K562 (cell line): ENCODE data around the gene RUNX1. TPM values are rescaled to one million over a fixed set of nuclear protein-coding genes. Genes with fewer than 3 reads are reported as not detected.

Source experiments
- ATAC-seq: fragments of 200-7000 bp; cut with Tn5 transposase; 3 replicates; pipeline ENCODE4 v1.9.1; 2020; ENCODE audit warnings: moderate library complexity
- BruUV-seq: library from RNA; stranded (reverse); fragments of 400-500 nt; replicated peaks from 2 replicates; lab custom pipeline; 2021; lab: Mats Ljungman, UMichigan
- CTCF ChIA-PET: fragments of 300-600 bp; formaldehyde crosslinking; extraction: SDS; loops from one replicate; lab custom pipeline; 2021; ENCODE audit warnings: low intra/inter-chr PET ratio; lab: Yijun Ruan, JAX
- POLR2A ChIA-PET: fragments of 300-600, 350-650 bp; sonication (Branson Sonifier 250); formaldehyde crosslinking; extraction: SDS; loops from one replicate; lab custom pipeline; 2021; ENCODE audit warnings: antibody characterized with exemption, inconsistent platforms; lab: Yijun Ruan, JAX
- DNase-seq, 4 experiments: peaks; one replicate each; pipeline versions ENCODE4 v3.0.0 to v3.0.0-alpha.2; 2011 to 2018; ENCODE audit warnings: low spot score in 3 of 4, mixed read lengths in 3 of 4; ENCODE audit errors: extremely low read depth in 1 of 4
- FAIRE-seq: peaks from 2 replicates; lab custom pipeline; 2011; peaks lifted over from hg19 to GRCh38; lab: Jason Lieb, UNC
- H2AFZ ChIP-seq: 2 replicates; pipeline ENCODE4 v1.6.0; 2011; ENCODE audit warnings: low read depth, low read length, control low read depth, inconsistent platforms
- H3K27ac ChIP-seq: fragments of 200-600 bp; 3 replicates; pipeline ENCODE4 v1.8.0; 2011; ENCODE audit warnings: low read depth, mild to moderate bottlenecking, control low read depth, inconsistent platforms, low read length, moderate library complexity, mixed read lengths; ENCODE audit errors: extremely low read depth
- H3K27me3 ChIP-seq, 2 experiments: fragments of 300-600 bp in 1 of 2; 2 replicates in 1 of 2; 3 replicates in 1 of 2; pipeline versions ENCODE4 v1.6.0 to v1.8.0; 2011; ENCODE audit warnings: inconsistent platforms in 2 of 2, low read length in 2 of 2, mild to moderate bottlenecking in 1 of 2, mixed read lengths in 1 of 2, moderate library complexity in 1 of 2; ENCODE audit not compliant: control insufficient read depth in 2 of 2, insufficient read depth in 2 of 2
- H3K36me3 ChIP-seq: fragments of 300-600 bp; 3 replicates; pipeline ENCODE4 v1.8.0; 2011; ENCODE audit warnings: mild to moderate bottlenecking, low read length, inconsistent platforms; ENCODE audit not compliant: control insufficient read depth, insufficient read depth
- H3K4me1 ChIP-seq, 2 experiments: fragments of 200-600 bp in 1 of 2; replicated peaks in 1 of 2; 2 replicates in 1 of 2; 3 replicates in 1 of 2; pipeline versions ENCODE4 v1.5.1 to v1.8.0; 2011; ENCODE audit warnings: inconsistent platforms in 2 of 2, low read length in 2 of 2, mild to moderate bottlenecking in 1 of 2, mixed read lengths in 1 of 2, moderate library complexity in 1 of 2; ENCODE audit not compliant: control insufficient read depth in 2 of 2, insufficient read depth in 2 of 2
- H3K4me2 ChIP-seq: 2 replicates; pipeline ENCODE4 v1.6.1; 2011; ENCODE audit warnings: low read length, control low read depth, inconsistent platforms, mixed read lengths; ENCODE audit not compliant: insufficient read depth
- H3K4me3 ChIP-seq: fragments of 200-600 bp; sonication (generic), shearing (Covaris generic); 2 replicates; pipeline ENCODE4 v1.5.1; 2016; ENCODE audit warnings: control low read depth, inconsistent platforms
- H3K79me2 ChIP-seq: fragments of 200-600 bp; 3 replicates; pipeline ENCODE4 v1.8.0; 2011; ENCODE audit warnings: low read length, inconsistent platforms; ENCODE audit not compliant: control insufficient read depth, insufficient read depth
- H3K9ac ChIP-seq, 2 experiments: 2 replicates each; pipeline versions ENCODE4 v1.6.0 to v1.6.1; 2011; ENCODE audit warnings: low read depth in 2 of 2, low read length in 2 of 2, control low read depth in 1 of 2, inconsistent platforms in 1 of 2, mild to moderate bottlenecking in 1 of 2, mixed read lengths in 1 of 2; ENCODE audit not compliant: insufficient read depth in 1 of 2
- H3K9me1 ChIP-seq: one replicate; pipeline ENCODE4 v1.6.0; 2011; ENCODE audit warnings: inconsistent platforms, mild to moderate bottlenecking, low read length, moderate library complexity; ENCODE audit not compliant: control insufficient read depth, insufficient read depth
- H3K9me3 ChIP-seq: replicated peaks from 2 replicates; pipeline ENCODE4 v1.5.1; 2011; ENCODE audit warnings: low read depth, low read length, inconsistent platforms; ENCODE audit not compliant: control insufficient read depth, insufficient read depth
- H4K20me1 ChIP-seq: replicated peaks from 2 replicates; pipeline ENCODE4 v1.6.1; 2011; ENCODE audit warnings: low read length, inconsistent platforms, mixed read lengths; ENCODE audit not compliant: control insufficient read depth, insufficient read depth
- ATF4 ChIP-seq: fragments of 450-650 bp; formaldehyde crosslinking; IDR thresholded peaks from 2 replicates; pipeline ENCODE4 v1.4.0; 2022; ENCODE audit warnings: mild to moderate bottlenecking, moderate library complexity
- ATF7 ChIP-seq: fragments of 450-650 bp; IDR thresholded peaks from 2 replicates; pipeline ENCODE4 v1.7.1; 2014; ENCODE audit warnings: mild to moderate bottlenecking, moderate library complexity
- E2F6 ChIP-seq, 2 experiments: IDR thresholded peaks; 2 replicates each; pipeline ENCODE4 v1.6.1; 2011; ENCODE audit warnings: borderline replicate concordance in 1 of 2, control low read depth in 1 of 2, low read depth in 1 of 2, low read length in 1 of 2, mild to moderate bottlenecking in 1 of 2, mixed read lengths in 1 of 2, moderate library complexity in 1 of 2; ENCODE audit not compliant: insufficient read depth in 1 of 2, insufficient read length in 1 of 2, poor library complexity in 1 of 2, severe bottlenecking in 1 of 2; ENCODE audit errors: extremely low read depth in 1 of 2
- FOXA1 ChIP-seq: fragments of 450-650 bp; IDR thresholded peaks from 2 replicates; pipeline ENCODE4 v1.6.1; 2016; ENCODE audit warnings: mild to moderate bottlenecking, borderline replicate concordance
- HIVEP1 ChIP-seq: fragments of 250-450 bp; sonication (Bioruptor Pico); IDR thresholded peaks from 2 replicates; pipeline ENCODE4 v1.4.0; 2020; ENCODE audit warnings: mild to moderate bottlenecking
- HMBOX1 ChIP-seq: sonication (generic); IDR thresholded peaks from 2 replicates; pipeline ENCODE4 v1.6.1; 2016
- HOMEZ ChIP-seq: fragments of 250-450 bp; sonication (Bioruptor Pico); IDR thresholded peaks from 2 replicates; pipeline ENCODE4 v1.4.0; 2020; ENCODE audit warnings: mild to moderate bottlenecking, moderate library complexity
- KDM2B ChIP-seq: fragments of 250-450 bp; sonication (Bioruptor Pico); IDR thresholded peaks from 2 replicates; pipeline ENCODE4 v1.8.0; 2021; ENCODE audit warnings: mild to moderate bottlenecking, moderate library complexity
- STAG1 ChIP-seq: sonication (generic); formaldehyde crosslinking; IDR thresholded peaks from 2 replicates; pipeline ENCODE4 v1.5.0; 2020; ENCODE audit warnings: missing genetic modification reagents, borderline replicate concordance
- STAT6 ChIP-seq: sonication (generic); formaldehyde crosslinking; IDR thresholded peaks from 2 replicates; pipeline ENCODE4 v1.8.1; 2023; ENCODE audit warnings: mild to moderate bottlenecking, missing genetic modification reagents
- ZNF165 ChIP-seq: fragments of 250-450 bp; sonication (Bioruptor Pico); IDR thresholded peaks from 2 replicates; pipeline ENCODE4 v1.4.0; 2020; ENCODE audit warnings: borderline replicate concordance
- ZNF324 ChIP-seq: fragments of 250-450 bp; sonication (Bioruptor Pico); IDR thresholded peaks from 2 replicates; pipeline ENCODE4 v1.4.0; 2020; ENCODE audit warnings: mild to moderate bottlenecking
- ZNF717 ChIP-seq: fragments of 250-450 bp; sonication (Bioruptor Pico); IDR thresholded peaks from 2 replicates; pipeline ENCODE4 v1.5.0; 2021
- WGBS: fragments of 100-300 bp; shearing (Covaris generic); methylation state at CpG from one replicate; pipeline ENCODE4 v1.1.6; 2016; ENCODE audit warnings: low coverage, mixed read lengths; ENCODE audit not compliant: insufficient coverage; ENCODE audit errors: missing lambda C conversion rate; 5-methylcytosine and 5-hydroxymethylcytosine counted together
- in situ Hi-C: fragments of 300-500 bp; cut with MboI; formaldehyde crosslinking; loops from 4 replicates; pipeline ENCODE4 v1.15.0; 2018; ENCODE audit warnings: inconsistent platforms, mixed read lengths
- intact Hi-C: fragments of 100-400 bp; cut with micrococcal nuclease; formaldehyde crosslinking; loops from 2 replicates; pipeline ENCODE4 v1.14.2; 2022
- polyA plus RNA-seq, 8 experiments: library from polyadenylated mRNA; depleted of rRNA in 4 of 8; stranded (reverse) in 5 of 8; unstranded in 3 of 8; fragments of >200 nt; fragmentation: Nextera tagmentation in 2 of 8; fragmentation: Illumina TruSeq in 1 of 8; extraction: Ambion mirVana in 2 of 8; extraction: Trizol in 1 of 8; gene quantifications; 2 replicates each; pipeline versions ENCODE4 v1.2.1 to v1.2.3, GENCODE V29; 2011 to 2014; ENCODE audit warnings: inconsistent platforms in 1 of 8, missing spikeins in 1 of 8
- total RNA-seq, 7 experiments: library from RNA; depleted of rRNA in 6 of 7; stranded (reverse); fragments of >200 nt in 6 of 7; fragmentation: Illumina TruSeq in 2 of 7; extraction: Trizol in 2 of 7; gene quantifications; 2 replicates each; pipeline versions ENCODE4 v1.2.1 to v1.2.3, GENCODE V29; 2011 to 2021; ENCODE audit warnings: low replicate concordance in 1 of 7

RUNX1 gene
- total and polyA plus RNA-seq, 9 of the 15 experiments (the other 6 are each of a cell fraction or from before 2014, with no cell fraction given), result 2.2 to 68.6 (median 17.8) TPM

- peaks cover 18 to 41% of the 10 kb centered on the region in 2 experiments for H3K4me1 ChIP-seq
- H3K9ac ChIP-seq, result no peak overlapping the region
- 92% methylated on average over 3 of the region's 3 CpGs for WGBS
- intact Hi-C loops, result loop anchor here (5.0 to 10.0 kb wide), 6 partner anchors 94 to 452 kb away; no protein-coding TSS in a partner anchor
- H3K4me2 ChIP-seq, result no peak overlapping the region
- H3K27ac ChIP-seq, result no peak overlapping the region
- no peaks in the 10 kb centered on the region for H4K20me1 ChIP-seq
- H3K36me3 ChIP-seq, result no peaks in the 10 kb centered on the region
- POLR2A ChIA-PET, result interaction anchor here (0.8 to 1.2 kb wide), 2 partner anchors 27 to 37 kb away, joined by 3 read pairs; no protein-coding TSS in a partner anchor
- FAIRE-seq (no peak), DNase-seq (no peak), ATAC-seq (no peak)
- TF ChIP-seq FOXA1, result no peak
- TF ChIP-seq ZNF324 (CRISPR knock-in tag), result no peak
- TF ChIP-seq HOMEZ, result no peak
- no peak for TF ChIP-seq ZNF165 (CRISPR knock-in tag)
- no peak for TF ChIP-seq ATF7
- TF ChIP-seq ZNF717, result no peak
- no peak for TF ChIP-seq STAG1
- no peak for TF ChIP-seq ATF4 (CRISPR knock-in tag)
- no peak for TF ChIP-seq HIVEP1 (CRISPR knock-in tag)
- TF ChIP-seq E2F6 (IDR thresholded peaks at IDR 0.05; ENCODE audit: borderline replicate concordance in 1 of 2, extremely low read depth in 1 of 2, insufficient read depth in 1 of 2, insufficient read length in 1 of 2, low read depth in 1 of 2, low read length in 1 of 2, poor library complexity in 1 of 2, severe bottlenecking in 1 of 2), result no peak
- no peak for TF ChIP-seq STAT6
- no peak for TF ChIP-seq HMBOX1
- no peak for TF ChIP-seq KDM2B
- H2AFZ ChIP-seq, result peak overlapping the region; percentile 88
- no peaks in the 10 kb centered on the region for H3K9me1 ChIP-seq
- peaks cover 13% of the 10 kb centered on the region for H3K79me2 ChIP-seq
- H3K9me3 ChIP-seq, result no peaks in the 10 kb centered on the region
- H3K4me3 ChIP-seq, result no peak overlapping the region
- H3K27me3 ChIP-seq, result no peaks in the 10 kb centered on the region
- in situ Hi-C loops, result no loop called here
- CTCF ChIA-PET, result no interaction called here
- no TSS peak for BruUV-seq
Observed at GRCh38 chr21:35052801-35053200, 3.7 kb upstream of the RUNX1 start.
